Uterus (tissue), 4 donors: Measurements from ENCODE around the gene GLCE. TPM values are rescaled to one million over a fixed set of nuclear protein-coding genes. Genes with fewer than 3 reads are reported as not detected.

Experiments used
- DNase-seq, 2 donors: peaks; one replicate each; pipeline ENCODE4 v3.0.0-alpha.2; 2019 to 2020
- H3K27ac ChIP-seq, 2 donors: fragments of 200-600 bp; sonication (generic); 1 replicate in 1 of 2; 2 replicates in 1 of 2; pipeline ENCODE4 v1.5.1; 2016 to 2018
- H3K27me3 ChIP-seq, 2 donors: fragments of 200-600 bp; sonication (generic); one replicate each; pipeline ENCODE4 v1.5.1; 2018 to 2019; ENCODE audit warnings: control low read depth in 1 of 2
- H3K36me3 ChIP-seq, 2 donors: fragments of 200-600 bp; sonication (generic); one replicate each; pipeline ENCODE4 v1.5.1; 2019; ENCODE audit warnings: control low read depth in 1 of 2
- H3K4me1 ChIP-seq, 2 donors: fragments of 200-600 bp; sonication (generic); one replicate each; pipeline ENCODE4 v1.5.1; 2018 to 2019; ENCODE audit warnings: control low read depth in 1 of 2
- H3K4me3 ChIP-seq, 2 donors: fragments of 200-600 bp; sonication (generic); 1 replicate in 1 of 2; 2 replicates in 1 of 2; pipeline ENCODE4 v1.5.1; 2018 to 2019; ENCODE audit warnings: mild to moderate bottlenecking in 1 of 2
- H3K9me3 ChIP-seq, 2 donors: fragments of 200-600 bp; sonication (generic); one replicate each; pipeline ENCODE4 v1.5.1; 2019; ENCODE audit warnings: control low read depth in 1 of 2
- POLR2A ChIP-seq, 2 donors: fragments of 450-650 bp; IDR thresholded peaks; one replicate each; pipeline ENCODE4 v1.6.1; 2016; ENCODE audit warnings: antibody characterized with exemption in 2 of 2, mild to moderate bottlenecking in 1 of 2, moderate library complexity in 1 of 2
- intact Hi-C: fragments of 100-400 bp; cut with DNase I; formaldehyde crosslinking; loops from one replicate; pipeline ENCODE4 v1.15.1; 2023; ENCODE audit warnings: low total_unique reads
- total RNA-seq, 4 donors: library from RNA; depleted of rRNA in 3 of 4; stranded (reverse); fragments of >200 nt in 3 of 4; gene quantifications; one replicate each; pipeline versions ENCODE4 v1.1.0 to v1.2.4, GENCODE V29; 2014 to 2023
- TF ChIP-seq, protein P1 (sequence below), 4 experiments: fragments of 200-600 bp in 2 of 4; fragments of 450-650 bp in 2 of 4; sonication (generic) in 2 of 4; IDR thresholded peaks; one replicate each; pipeline ENCODE4 v1.5.1; 2016 to 2019; ENCODE audit warnings: antibody characterized with exemption in 4 of 4, mild to moderate bottlenecking in 2 of 4, moderate library complexity in 1 of 4
- donor health status: DM: yes; HTN: yes; CAD: no.

Gene GLCE
- total RNA-seq, 4 donors from 2014 or later: 3.1 to 46.0 (median 14.7) TPM

- TF ChIP-seq POLR2A (IDR thresholded peaks at IDR 0.05): no peak
- TF ChIP-seq, protein P1, sequence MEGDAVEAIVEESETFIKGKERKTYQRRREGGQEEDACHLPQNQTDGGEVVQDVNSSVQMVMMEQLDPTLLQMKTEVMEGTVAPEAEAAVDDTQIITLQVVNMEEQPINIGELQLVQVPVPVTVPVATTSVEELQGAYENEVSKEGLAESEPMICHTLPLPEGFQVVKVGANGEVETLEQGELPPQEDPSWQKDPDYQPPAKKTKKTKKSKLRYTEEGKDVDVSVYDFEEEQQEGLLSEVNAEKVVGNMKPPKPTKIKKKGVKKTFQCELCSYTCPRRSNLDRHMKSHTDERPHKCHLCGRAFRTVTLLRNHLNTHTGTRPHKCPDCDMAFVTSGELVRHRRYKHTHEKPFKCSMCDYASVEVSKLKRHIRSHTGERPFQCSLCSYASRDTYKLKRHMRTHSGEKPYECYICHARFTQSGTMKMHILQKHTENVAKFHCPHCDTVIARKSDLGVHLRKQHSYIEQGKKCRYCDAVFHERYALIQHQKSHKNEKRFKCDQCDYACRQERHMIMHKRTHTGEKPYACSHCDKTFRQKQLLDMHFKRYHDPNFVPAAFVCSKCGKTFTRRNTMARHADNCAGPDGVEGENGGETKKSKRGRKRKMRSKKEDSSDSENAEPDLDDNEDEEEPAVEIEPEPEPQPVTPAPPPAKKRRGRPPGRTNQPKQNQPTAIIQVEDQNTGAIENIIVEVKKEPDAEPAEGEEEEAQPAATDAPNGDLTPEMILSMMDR (IDR thresholded peaks at IDR 0.05): no peak
- H3K27me3 ChIP-seq: no peaks in the 10 kb centered on the region
- H3K4me1 ChIP-seq: no peaks in the 10 kb centered on the region
- H3K27ac ChIP-seq: no peak overlapping the region
- no peaks in the 10 kb centered on the region for H3K9me3 ChIP-seq
- no peaks in the 10 kb centered on the region for H3K36me3 ChIP-seq
- intact Hi-C loops: no loop called here
- H3K4me3 ChIP-seq: no peak overlapping the region
- no peak for DNase-seq
These were observed 35.2 kb upstream of the GLCE start for GRCh38 chr15:69125236-69125635.

- Histone ChIP-seq H3K36me3 (no peaks in the 10 kb centered on the region), H3K4me1 (no peaks in the 10 kb centered on the region), H3K27ac (no peak overlapping the region), H3K4me3 (no peak overlapping the region), H3K27me3 (no peaks in the 10 kb centered on the region), H3K9me3 (no peaks in the 10 kb centered on the region)
- TF ChIP-seq POLR2A (IDR thresholded peaks at IDR 0.05): no peak
- TF ChIP-seq, protein P1 (IDR thresholded peaks at IDR 0.05): no peak
- no peak for DNase-seq
- intact Hi-C loops: no loop called here
These were observed 34.4 kb upstream of the GLCE start for GRCh38 chr15:69126054-69126469.

DNA sequence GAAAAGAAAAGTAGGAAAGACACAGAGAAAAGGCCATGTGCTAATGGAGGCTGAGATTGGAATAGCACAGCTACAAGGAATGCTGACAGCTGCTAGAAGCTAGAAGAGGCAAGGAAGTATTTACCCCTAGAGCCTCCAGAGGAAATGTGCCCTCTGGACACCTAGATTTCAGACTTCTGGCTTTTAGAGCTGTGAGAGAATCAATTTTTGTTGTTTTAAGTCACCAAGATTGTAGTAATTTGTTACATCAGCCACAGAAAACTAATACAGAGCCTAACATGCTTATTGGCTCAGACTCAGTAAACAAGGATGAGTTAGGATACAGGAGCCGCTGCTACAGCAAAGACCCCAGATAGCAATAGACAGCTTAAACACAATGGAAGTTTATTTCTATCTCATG, 33.1 kb upstream of the GLCE start:
- Histone ChIP-seq H3K27ac (no peak overlapping the region), H3K4me1 (no peaks in the 10 kb centered on the region), H3K27me3 (no peaks in the 10 kb centered on the region), H3K9me3 (no peaks in the 10 kb centered on the region), H3K4me3 (no peak overlapping the region), H3K36me3 (no peaks in the 10 kb centered on the region)
- intact Hi-C loops: no loop called here
- DNase-seq: no peak
- TF ChIP-seq, protein P1 (IDR thresholded peaks at IDR 0.05): no peak
- TF ChIP-seq POLR2A (IDR thresholded peaks at IDR 0.05): no peak

DNA sequence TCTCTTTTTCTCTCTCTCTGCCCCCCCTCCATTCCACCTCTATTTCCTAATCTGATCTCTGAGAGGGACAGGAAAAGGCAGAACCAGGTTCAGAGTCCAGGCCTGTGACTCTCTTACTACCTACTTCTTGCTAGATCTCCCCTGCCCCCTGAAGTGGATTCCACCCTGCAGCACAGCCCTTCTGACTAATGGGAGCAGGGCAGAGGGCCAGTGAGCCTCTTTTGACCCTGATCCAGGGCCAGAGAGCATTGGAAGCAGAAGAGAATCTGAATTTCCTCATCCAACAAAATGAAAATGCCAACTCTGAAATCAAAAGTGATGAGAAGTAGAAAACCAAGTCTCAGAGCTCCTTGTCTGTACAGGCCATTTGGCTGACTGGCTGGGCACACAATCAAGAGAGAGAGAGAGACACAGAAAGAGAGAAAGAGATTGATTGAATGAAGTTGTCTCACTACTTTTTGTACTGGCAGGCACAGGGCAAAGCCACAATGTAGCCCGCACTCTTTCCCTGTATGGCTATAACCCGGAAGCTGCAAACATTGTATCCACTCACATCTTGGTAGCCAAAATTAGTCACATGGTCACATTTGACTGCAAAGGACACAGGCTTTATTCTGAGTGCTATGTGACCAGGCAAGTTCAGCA, 31.6 kb upstream of the GLCE start:
- intact Hi-C loops: no loop called here
- no peak overlapping the region for H3K27ac ChIP-seq

More for the DNA sequence above, 31.6 kb upstream of the GLCE start:
- TF ChIP-seq POLR2A (IDR thresholded peaks at IDR 0.05): no peak
- TF ChIP-seq, protein P1 (IDR thresholded peaks at IDR 0.05): no peak
- Histone ChIP-seq H3K27me3 (no peaks in the 10 kb centered on the region), H3K36me3 (no peaks in the 10 kb centered on the region), H3K4me1 (no peaks in the 10 kb centered on the region), H3K4me3 (no peak overlapping the region), H3K9me3 (no peaks in the 10 kb centered on the region)
- DNase-seq: peak in 1 of 2 donors; percentile 27
